HG02642 (cell line): Measurements from ENCODE around the gene FBXL20.
"Not testable (repeated sequence)": the region's sequence is repeated elsewhere in the genome, so short reads cannot be mapped to it uniquely, and the experiment has no call there.

Experiments
- ATAC-seq: cut with Tn5 transposase; IDR thresholded peaks from one replicate; pipeline ENCODE4 v1.9.1; 2021; ENCODE audit warnings: mild to moderate bottlenecking; ENCODE audit not compliant: unreplicated experiment, poor library complexity

Gene FBXL20

DNA sequence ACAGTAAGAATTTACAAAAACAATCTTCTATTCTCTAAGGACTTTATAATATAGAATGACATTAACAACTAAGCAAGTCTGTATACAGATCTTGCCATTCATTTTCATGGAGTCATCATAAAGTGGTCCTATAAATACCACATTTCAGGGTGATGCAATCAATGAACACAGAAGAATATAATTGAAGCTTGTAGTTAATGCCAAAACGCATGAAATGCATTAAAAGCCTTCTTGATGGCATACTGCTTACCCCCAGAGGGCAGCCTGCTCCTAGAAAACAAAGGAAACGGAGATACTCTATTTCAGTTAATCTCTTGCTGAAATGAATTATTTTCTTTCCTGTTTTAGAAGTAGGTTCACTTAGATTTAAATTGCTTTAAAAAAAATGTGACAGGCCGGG is 130.5 kb downstream of the FBXL20 start:
- ATAC-seq = no peak

DNA sequence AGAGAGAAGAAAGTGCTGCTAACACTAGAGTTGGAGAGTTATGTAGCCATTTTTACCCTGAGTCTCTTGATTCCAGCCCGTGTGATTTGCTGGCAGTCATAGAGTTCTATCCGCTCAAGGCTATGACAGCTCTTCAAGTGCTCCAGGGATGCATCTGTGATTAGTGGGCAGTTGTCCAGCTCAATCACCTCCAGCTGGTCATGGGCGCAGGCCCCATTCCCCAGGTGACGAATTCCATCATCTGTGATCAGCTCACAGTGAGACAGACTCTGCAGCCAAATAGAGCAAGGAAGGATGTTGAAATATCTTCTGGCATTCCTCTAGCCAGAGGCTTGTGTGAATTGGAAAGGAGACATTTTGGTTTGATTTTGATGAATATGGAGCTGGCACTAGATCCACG is 137.3 kb downstream of the FBXL20 start:
- ATAC-seq = no peak

DNA sequence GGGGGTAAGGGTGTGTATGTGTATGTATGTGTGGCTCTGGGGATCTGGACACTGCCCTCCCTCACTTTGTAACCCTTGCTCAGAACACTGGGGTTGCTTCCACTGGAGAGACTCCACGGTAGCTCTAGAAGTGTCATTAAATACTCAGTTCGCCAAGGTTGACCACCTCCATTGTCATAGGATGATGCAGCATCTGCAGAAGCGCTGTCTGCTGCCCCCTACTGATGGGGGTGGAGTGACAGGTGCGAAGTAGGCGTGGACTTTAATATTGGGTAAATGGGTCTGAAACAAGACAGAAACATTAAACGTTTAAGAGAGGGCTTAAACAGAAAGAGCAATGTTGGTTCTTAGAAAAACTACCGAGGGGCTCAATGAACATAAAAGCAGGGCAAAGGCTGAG is 140.1 kb downstream of the FBXL20 start:
- ATAC-seq = no peak

DNA sequence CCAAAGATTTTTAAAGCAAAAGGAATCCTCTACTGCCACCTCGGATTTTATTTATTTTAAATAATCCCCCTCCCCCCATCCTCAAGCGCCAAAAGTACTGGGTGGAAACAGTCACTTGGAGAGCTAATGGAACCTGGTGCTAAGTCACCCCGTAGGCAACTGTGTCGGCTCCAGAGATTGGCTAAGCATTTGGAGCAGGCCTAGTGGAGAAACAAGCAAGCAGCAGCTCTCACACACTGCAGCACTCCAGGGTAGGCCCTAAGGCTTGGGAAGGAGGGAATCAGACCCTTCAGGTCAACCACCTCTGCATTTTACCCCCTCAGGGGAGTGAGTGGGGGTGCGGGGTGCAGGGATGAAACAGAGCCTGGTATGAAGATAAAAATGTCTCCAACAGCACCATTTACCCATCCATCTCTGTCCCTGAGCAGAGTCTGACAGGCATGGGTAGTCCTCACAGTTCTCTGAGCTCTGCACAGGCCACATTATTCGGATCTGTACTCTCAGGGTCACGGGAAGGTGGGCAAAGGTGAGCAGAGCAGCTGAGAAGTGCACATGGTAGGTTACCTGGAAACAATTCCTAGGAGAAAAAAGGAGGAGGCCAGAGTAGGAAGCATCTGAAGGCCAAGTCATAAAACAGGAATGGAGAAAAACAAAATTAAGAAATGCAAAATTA is 148.5 kb downstream of the FBXL20 start:
- no peak for ATAC-seq

DNA sequence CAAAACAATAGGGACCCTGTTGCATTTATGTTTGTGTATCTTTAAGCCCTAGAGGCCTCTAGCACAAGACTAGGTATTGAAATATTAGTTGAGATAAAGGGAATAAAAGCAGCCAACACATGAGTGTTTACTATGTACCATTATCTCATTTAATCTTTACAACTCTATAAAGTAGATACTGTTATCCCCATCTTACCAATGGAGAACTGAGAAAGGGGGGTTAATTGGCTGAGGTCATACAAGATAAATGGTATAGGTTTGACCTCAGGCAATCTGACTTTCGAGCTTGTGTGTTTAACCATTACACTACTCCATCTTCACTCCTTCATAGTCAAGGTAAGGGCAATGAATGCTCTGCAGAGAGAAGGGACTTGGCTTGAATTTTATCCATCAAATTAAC is 149.4 kb downstream of the FBXL20 start:
- ATAC-seq = no peak

DNA sequence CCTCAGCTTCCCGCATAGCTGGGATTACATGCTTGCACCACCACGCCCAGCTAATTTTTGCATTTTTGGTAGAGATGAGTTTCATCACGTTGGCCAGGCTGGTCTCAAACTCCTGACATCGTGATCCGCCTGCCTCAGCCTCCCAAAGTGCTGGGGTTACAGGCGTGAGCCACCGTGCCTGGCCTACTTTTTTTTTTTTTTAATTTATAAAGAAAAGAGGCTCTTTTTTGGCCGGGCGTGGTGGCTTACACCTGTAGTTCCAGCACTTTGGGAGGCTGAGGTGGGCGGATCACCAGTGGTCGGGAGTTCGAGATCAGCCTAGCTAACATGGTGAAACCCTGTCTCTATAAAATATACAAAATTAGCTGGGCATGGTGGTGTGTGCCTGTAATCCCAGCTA is 151.3 kb downstream of the FBXL20 start:
- ATAC-seq = not testable (repeated sequence)

DNA sequence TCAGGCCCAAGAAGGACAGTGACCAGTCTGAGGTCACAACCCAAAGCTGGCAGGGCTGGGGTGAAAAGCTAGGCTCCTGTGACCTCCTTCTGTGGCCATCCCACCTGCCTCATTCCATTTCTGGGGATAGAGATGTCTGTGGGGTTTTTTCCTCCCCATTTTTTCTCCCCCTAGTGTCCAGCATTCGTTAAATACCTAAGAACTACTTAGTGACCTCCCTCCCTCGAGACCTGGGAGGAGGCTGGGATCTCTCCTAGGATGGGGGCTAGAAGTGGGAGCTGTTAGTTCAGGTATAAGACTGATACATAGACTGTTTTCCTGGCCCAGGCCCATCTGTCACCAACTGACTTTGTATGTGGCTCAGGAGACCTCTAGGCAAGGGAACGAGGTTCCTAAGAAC is 155.2 kb downstream of the FBXL20 start:
- no peak for ATAC-seq

DNA sequence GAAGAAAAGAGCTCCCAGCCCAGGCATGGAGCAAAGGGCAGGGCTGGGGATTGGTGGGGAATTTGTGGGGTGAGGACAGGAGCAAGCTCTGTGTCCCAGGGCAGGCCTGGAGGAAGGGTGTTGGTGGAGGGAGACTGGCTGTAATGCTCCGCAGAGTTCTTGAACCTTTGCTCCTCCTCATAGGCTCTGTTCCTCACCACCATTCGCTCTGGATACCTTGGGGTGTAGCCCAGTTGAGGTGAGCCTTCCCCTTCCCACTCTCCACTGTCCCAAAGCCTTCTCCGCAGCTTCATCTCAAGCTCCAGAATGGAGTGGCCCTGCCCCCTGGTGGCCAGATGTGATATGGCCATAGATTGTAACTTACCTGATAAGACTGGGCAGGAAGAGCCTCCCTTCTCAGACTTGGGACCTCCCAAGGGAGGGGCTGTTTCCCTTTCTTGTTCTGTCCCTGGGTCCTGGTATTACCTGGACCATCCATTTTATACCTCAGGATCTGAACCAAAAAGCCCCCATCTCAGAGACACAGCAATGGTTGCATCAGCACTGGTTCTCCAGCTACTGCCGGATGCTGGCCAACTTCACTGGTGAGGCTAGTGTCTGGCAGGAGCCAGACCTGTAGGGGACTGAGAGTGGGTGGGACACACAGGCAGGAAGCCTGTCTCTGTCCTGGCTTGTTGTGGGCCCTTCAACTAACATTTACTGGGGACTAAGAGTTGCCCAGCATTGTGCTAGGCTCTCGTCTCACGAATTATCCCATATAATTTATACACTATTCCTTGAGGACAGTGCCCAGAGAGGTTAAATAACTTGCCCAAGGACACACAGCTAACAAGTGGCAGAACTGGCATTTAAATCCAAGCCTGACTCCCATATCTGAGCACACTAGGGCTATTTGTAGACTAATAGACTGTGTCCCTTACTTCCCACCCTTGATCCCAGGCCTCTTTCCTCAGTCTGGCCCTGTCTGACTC is 156.5 kb downstream of the FBXL20 start:
- no peak for ATAC-seq

DNA sequence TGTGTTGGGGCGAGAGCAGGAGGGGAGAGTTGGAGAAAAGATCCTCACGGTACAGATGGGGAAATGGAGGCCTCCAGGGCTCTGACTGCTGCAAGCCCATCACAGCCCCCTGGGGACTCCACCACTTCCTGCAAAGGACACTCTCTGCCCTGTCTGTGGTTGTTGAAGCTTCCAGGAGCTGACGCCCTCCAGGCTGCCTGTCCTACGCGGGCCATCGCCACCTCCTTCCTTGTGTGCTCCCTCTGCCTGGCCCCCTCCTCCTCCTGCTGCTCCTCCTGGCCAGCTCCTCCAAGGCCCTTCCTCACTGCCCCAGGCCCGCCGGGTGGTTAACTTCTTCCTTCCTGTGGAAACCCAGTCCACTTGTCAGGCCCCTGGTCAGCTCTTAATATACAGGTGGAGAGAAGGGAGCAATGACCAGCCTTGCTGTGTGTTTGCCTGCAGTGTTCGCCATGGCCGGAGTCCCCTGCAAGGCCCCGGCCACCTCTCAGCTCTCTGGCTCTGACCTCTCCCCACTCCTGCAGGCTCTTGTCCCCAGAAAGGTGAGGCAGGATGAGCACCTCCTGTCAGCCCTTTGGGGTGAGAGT is 157.3 kb downstream of the FBXL20 start:
- no peak for ATAC-seq

DNA sequence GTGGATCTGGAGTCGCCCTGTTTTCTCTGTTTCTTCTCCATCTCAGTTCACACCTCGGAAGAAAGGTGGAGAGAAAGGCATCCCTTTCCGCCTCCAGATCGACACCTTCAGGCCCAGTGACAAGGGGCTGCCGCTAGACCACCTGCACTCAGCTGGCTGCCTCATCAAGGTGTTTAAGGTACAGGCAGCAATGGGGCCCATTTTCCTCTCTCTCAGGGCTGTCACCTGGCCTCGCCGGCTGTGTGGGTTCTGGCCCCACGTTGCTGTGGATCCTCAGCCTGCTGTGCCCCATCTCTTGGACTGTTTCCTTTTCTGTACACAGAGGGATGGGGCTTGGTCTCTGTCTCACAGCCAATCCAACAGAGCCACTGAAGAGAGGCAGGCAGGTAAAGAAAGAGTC is 158.3 kb downstream of the FBXL20 start:
- no peak for ATAC-seq

DNA sequence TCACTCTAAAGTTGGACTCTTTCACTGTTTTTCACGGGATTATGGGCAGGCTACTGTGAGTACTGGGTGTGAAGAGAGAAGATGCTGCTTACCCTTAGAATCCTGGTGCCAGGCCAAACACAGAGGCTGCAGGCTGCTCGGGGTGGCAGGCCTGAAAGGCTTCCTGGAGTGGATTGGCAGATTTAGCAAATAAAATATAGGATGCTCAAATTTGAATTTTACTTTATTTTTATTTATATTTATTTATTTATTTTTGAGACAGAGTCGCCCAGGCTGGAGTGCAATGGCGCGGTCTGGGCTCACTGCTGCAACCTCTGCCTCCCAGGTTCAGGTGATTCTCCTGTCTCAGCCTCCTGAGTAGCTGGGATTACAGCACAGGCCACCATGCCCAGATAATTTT is 160.8 kb downstream of the FBXL20 start:
- no peak for ATAC-seq

DNA sequence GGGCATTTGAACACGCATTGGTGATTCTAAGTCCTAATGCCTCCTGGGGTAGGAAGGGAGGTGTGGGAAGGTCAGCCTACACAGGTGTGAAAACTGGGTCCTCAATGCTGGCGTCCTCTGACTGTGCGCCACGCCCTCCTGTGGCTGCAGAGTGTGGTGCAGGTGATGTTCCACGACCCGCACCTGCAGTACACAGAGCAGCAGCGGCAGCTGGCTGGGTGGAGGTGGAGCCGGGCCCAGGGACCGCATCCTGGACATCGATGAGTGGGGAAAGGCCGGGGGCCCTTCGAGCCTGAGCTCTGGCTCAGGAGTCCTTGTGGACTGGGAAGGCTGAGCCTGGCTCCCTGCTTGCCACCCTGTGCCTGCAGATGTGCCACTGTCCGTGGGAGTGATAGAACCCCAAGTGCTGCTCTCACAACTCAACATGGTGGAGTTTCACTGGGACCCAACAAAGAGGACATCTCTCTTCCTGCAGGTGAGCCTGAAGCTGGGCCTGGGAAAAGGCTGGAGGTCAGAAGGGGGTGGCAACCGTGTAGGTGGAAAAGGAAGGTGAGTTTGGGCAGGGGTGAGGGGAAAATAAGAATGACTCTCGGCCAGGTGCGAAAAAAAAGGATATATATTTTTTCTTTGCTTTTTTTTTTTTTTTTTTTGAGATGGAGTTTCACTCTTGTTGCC is 161.6 kb downstream of the FBXL20 start:
- peak; percentile 58 for ATAC-seq

DNA sequence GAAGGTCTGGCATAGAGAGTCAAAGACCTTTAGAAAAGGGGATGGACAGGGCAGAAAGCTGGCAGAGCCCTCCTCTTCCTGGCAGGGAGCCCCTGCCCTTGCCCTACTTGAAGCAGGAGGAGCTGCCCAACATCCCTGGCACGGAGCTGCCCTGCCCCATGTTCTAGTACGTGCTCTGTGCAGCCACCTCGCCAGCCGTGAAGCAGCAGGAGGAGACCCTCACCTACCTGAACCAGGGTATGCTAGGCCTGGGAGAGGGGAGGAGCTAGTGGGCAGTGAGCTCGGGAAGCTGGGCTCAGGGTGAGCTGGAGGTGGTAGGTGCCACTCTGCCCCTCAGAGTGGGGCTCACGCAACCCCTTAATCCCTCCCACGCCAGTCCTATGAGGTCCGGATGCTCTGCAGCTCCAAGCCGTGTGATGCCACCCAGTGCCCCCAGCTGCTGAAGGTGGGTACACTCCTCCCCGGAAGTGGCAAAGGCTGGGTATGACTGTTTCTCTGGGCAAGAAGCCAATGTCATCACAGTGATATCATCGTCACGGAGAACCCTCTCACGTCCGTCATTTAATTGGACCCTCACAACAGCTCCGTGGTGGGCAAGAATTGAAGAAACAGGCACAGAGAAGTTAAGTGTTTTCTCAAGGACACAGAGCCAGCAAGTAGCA is 163.0 kb downstream of the FBXL20 start:
- no peak for ATAC-seq

DNA sequence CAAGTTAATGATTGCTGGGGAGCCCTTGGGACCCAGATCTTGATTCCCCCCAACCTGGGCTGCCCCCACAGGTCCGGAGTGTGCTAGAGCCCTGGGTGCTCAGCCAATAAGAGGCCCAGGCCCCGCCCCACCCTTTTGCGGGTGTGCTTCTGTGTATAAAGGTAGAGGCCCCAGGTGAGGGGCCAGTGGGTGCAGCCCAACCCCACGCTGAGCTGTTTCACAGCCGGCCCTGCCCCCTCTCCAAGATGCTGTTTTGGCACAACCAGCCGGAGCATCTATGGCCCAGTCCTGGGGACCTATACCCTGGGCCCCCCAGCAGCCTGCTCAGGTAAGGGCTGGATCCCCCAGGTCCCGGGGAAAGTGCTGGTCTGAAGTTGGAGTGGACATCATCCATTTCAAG is 163.8 kb downstream of the FBXL20 start:
- ATAC-seq = no peak

DNA sequence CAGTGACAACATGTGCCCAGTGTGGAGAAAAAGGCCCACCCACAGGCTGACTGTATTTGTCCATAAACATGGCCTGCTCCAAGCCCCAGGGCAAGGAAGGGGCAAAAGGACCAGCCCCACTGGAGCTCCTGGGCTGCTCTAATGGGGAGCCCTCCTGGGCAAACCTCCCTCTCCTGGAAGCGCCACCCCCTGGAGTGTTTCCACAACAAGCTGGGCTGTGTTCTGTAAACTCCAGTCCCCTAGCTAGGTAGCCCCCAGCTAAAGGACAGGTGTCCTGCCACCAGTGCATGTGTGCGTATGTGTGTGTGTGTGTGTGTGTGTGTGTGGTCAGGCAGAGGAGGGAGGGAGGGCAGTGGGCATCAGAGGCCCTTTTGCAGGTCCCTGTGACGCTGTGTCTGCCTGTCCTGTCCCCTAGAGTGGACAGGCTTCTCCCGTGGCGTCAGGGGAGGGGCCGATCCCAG is 164.4 kb downstream of the FBXL20 start:
- ATAC-seq = no peak

DNA sequence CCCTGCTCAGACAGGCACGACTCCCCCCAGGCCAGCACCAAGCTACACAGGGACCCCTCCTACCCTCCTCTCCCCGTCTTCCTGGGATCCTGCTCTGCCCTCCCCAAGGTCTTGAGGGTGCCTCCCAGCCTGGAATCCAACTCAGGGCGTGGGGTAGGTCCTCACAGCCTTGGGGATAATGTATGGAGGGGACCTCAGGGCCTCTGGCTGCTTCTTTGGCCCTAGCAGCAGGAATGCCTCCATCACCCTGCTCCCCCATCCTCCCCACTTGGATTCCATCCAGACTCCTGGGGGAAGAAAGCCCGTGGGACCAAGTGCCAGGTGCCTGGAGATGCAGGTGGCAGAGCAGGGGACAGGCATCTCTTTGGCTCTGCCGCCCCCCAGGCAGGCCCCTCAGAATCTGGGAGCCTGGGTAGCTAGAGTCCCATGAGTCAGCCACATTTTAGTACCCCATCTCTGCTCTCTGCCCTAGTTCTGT is 164.9 kb downstream of the FBXL20 start:
- ATAC-seq = no peak

DNA sequence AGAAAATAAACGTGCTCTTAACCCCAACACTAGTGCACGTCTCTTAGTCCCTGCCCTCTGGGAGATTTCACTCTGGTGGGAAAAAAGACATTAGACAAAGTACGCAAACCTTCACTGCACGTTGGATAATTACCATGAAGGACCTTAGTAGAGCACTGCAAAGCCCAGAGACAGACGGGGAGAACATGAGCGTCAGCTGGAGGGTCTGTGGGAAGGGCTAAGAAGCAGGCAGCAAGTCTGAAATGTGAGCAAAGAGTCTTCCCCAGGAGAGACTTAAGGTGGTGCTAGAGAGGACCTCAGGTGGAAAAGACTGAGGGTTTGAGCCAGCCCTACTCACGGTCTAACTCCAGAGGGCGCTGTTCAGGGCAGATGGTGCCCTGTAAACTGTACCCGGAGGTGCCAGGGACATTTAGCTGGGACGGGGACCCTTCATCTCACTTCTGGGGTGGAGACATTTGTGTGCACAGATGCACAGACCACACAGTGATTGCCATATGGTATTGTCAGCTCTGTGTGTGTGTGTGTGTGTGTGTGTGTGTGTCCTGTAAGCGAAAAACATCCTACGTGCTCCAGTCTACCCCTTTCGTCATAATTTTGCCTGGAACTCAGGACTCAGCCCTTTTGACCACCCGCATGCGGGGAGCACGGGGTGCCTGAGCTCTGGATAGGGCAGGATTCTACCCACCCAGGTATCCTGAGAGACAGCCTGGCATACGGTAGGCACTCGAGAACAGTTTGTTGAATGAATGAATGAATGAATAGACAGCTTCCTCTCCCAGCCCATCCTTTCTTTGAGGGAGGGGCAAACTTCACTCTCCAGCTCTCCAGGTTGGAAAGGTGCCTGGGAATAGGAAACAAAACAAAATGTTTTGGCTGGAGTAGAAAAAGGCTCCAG is 165.6 kb downstream of the FBXL20 start:
- ATAC-seq = no peak

DNA sequence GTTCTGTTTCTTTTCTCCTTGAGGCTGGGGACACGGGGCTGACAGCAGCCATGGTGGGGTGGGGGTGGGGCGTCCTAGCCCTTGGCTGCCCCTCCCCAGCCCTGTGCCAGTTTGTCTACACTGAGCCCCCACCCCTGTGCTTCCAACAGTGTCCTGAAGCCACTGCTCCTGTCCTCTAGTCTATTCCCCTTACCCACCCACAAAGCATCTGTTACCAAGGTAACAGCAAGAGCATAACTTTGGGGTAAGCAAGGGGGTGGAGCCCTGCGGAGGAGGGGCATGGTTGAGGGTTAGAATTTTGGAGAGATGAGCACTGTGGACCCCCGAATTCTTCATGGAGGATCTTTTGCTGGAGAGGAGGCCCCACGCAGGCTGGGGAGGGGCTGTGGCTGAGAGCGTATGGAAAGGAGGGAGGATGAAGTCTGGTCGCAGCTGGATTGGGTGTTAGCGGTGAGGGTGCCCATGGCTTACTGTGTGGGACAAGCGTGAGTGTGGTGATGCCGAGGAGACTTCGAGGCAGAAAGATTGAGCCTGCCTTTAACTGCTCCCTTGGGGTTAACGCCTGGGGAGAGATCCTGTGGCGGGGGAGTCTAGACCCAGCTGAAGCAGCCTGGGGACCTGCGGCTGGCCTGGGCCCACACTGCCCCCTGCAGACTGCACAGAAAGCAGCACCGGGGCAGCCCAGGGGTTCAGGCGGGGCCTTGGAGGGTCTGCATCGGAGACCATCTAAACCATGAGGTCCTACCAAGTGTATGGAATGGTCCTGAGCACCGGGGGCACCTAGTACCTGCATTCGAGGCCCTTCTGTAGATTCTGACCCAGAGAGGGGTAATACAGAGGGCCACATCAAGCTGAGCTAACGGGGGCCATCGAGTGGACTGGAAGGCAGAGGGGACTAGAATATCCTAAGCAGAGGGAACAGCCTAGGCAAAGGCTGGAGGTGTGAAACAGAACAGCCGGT is 169.6 kb downstream of the FBXL20 start:
- ATAC-seq = no peak
